ENCODE measurements around the gene TEX55.
A peak's percentile ranks its signal among the peaks of the same experiment; 100 is the strongest.
"Not testable (repeated sequence)": the region's sequence is repeated elsewhere in the genome, so short reads cannot be mapped to it uniquely, and the experiment has no call there.

Gene TEX55

GRCh38 chr3:119145500-119146167, at the start of gene TEX55:
Gene TEX55, plus strand, starts transcription at chr3:119146165. Its CDS starts 25 bp downstream, at chr3:119146190.
- peak; percentile 24 for DNase-seq

DNA sequence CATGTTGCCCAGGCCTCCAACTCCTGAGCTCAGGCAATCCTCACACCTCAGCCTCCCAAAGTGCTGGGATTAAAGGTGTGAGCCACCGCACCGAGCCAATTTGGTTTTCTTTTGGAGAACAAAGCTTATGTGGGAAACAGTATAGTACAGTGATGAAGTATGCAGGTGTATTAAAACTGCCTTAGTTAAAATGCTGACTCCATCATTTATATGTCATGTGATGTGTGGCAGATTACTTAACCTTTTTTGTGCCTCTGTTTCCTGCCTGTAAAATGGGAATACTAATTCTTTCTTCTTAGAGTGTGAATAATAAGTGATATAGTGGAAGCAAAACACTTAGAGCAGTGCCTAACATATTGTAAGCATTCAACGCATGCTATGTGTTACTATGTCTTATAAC, 48.0 kb upstream of the TEX55 start:
- no peak for DNase-seq

- peak; percentile 58 for DNase-seq
Observed at GRCh38 chr3:119098619-119099222, 47.2 kb upstream of the TEX55 start.

DNA sequence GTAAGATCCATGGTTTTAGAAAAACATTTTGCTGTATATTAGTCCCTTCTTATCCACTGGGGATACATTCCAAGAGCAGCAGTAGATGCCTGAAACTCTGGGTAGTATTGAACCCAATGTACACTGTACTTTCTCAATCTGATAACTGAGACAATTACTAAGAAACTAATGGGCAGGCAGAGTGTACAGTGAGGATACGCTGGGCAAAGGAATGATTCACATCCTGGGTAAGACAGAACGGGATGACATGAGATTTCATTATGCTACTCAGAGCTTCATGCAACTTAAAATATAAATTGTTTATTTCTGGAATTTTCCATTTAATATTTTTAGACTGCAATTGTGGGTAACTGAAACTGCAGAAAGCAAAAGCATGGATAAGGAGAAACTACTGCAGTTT, 46.2 kb upstream of the TEX55 start:
- no peak for DNase-seq

- no peak for DNase-seq
Observed at GRCh38 chr3:119104031-119104430, 41.9 kb upstream of the TEX55 start.

GRCh38 chr3:119118330-119118729, 27.6 kb upstream of the TEX55 start:
- not testable (repeated sequence) for DNase-seq

DNA sequence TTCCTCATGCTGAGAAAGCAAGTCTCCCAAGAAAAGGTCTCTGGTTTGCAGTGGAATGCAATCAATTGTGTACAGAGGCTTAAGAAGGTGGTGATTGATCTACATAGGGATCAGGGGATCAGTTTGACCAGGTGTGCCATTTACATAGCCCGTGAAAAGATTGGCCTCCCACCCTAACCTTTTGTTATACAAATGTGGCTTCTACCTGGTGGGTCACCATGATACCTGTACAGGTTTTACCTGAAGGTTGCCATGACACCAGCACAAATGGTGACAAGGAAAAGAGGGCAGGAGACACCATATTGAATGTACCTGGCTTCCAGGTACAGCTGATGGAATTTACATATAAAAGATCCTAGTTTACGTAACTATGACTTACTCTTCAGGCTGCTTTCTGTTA, 25.5 kb upstream of the TEX55 start:
- no peak for DNase-seq

GRCh38 chr3:119122350-119122749, 23.6 kb upstream of the TEX55 start:
- DNase-seq, result no peak

DNA sequence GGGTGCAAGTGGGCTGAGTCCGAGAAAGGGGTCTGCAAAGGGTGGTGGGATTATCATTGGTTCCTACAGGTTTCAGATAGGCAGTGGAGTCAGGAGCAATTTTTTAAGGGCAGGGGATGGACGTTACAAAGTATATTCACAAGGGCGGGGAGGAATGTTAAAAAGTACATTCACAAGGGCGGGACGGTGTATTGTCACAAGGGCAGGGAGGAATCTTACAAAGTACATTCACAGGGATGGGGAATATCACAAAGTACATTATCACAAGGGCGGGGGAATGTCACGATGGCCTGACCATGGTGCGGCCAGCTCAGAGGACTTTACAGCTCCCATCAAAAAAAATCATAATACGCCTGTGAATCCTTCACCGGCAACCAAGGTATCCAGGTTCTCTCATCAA, 20.6 kb upstream of the TEX55 start:
- no peak for DNase-seq

DNA sequence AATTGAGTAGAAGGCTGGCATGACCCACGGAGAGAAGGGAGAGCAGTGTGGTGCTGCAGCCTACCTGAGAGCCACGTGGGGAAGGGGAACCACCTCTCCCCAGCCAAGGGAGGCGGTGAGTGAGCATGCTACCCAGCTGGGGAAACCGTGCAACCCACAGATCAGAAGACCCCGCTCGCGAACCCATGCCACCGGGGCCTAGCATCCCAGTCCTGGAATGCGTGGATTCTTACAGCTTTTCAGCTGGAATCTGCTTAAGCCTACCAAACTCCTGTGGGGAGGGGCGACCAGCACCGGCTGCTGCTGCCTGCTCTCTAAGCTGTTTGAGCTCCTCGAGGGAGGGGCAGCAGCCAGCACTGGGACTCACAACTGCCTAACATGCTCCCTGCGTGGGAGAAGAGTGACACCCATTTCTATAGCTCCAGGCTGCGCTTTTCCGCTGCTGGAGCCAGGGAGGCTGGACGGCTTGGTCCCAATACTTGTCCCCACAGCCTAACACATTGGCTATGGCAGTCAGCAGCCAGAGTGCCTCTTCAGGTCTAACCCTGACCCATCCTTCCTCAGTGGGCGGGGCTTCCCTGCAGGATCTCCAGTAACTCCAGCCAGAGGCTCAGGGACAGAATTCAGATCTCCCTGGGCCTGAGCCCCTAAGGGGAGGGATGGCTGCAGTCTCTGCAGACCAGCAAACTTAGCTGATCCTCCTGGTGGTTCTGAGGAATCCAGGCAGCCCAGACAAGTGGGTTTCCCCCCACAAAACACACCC, 20.0 kb upstream of the TEX55 start:
- no peak for DNase-seq

- not testable (repeated sequence) for DNase-seq
Observed at GRCh38 chr3:119130291-119130690, 15.7 kb upstream of the TEX55 start.

DNA sequence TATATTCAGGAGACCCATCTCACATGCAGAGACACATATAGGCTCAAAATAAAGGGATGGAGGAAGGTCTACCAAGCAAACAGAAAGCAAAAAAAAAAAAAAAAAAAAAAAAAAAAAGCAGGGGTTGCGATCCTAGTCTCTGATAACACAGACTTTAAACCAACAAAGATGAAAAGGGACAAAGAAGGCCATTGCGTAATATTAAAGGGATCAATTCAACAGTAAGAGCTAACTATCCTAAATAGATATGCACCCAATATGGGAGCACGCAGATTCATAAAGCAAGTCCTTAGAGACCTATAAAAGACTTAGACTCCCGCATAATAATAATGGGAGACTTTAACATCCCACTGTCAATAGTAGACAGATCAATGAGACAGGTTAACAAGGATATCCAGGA, 13.7 kb upstream of the TEX55 start:
- not testable (repeated sequence) for DNase-seq

DNA sequence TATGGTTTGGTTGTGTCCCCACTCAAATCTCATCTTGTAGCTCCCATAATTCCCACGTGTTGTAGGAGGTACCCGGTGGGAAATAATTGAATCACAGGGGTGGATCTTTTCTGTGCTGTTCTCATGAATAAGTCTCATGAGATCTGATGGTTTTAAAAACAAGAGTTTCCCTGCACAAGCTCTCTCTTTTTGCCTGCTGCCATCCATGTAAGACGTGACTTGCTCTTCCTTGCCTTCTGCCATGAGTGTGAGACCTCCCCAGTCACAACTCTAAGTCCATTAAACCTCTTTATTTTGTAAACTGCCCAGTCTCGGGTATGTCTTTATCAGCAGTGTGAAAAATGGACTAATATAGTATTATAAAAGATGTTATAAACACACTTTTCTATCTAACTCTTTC, 6.6 kb upstream of the TEX55 start:
- not testable (repeated sequence) for DNase-seq

DNA sequence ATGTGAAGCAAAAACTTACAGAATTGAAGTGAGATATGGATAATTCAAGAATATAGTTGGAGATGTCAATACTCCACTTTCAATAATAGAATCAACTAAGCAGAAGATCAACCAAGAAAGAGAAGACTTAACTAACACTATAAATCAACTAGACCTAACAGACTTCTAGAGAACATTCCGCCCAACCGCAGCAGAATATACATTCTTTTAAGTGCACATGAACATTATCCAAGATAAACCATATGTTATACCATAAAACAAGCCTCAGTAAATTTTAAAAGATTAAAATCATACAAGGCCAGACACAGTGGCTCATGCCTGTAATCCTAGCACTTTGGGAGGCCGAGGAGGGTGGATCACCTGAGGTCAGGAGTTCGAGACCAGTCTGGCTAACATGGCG, 5.5 kb upstream of the TEX55 start:
- no peak for DNase-seq

DNA sequence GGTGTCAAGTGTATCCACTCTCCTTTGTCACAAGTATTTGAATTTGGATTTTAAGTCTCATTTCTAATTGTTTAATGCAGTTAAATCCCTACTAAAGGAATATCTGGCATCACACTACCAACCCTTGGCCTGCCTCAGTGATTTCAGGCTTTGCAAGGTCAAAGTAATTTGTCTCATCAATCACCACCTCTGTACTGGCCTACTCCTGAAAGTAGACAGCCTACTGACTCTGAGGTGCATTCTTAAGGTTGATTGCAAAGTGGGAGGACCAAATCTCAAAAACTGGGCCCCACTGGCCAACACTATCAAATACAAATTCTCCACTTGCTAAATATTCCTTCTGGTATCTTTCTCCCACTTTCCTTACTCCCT, 851 bp upstream of the TEX55 start:
- no peak for DNase-seq

DNA sequence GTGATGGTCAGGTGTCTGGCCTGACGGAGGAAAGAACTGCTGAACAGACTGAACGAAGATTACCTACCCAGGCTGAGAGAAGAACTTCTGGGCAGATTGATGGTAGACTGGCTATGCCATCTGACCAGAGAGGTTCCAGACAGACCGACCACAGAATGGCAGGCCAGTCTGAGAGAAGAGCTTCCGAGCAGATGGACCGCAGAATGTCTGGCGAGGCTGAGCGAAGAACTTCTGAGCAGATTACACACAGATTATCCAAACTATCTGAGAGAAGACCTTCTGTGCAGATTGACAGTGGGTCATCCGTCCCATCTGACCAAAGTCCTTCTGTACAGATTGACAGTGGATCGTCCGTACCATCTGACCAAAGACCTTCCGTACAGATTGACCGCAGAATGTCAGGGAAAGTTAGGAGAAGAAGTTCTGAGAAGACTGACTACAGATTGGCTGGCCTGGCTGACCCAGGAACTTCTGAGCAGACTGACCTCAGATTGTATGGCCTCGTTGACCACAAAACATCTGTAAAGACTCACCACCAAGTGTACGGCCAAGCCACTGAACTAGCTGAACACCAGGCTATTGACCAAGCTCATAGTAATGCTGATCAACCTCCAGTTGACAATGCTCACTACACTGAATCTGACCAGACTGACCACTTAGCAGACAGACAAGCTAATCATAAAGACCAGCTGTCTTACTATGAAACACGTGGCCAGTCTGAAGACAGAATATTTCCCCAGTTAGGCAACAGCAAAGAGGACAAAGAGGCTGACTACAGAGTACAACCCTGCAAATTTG, 812 bp downstream of the TEX55 start:
- no peak for DNase-seq

GRCh38 chr3:119147494-119147893, 1.5 kb downstream of the TEX55 start:
- no peak for DNase-seq

GRCh38 chr3:119148493-119149180, 2.7 kb downstream of the TEX55 start:
- DNase-seq, result no peak

DNA sequence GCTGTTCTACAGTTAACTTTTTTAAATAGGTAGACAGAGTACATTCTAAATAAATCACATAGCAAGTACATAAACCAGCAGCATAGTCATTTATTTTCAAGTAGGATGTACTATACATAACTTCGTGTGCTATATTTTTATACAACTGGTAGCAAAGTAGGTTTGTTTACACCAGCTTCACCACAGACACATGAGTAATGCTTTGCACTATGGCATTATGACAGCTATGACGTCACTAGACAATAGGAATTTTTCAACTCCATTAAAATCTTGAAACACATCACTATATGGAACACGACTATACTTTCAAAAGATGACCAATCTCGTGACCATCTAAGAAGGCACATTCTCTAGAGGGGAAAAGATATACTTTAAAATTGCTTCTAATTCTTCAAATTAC, 3.5 kb downstream of the TEX55 start:
- no peak for DNase-seq

DNA sequence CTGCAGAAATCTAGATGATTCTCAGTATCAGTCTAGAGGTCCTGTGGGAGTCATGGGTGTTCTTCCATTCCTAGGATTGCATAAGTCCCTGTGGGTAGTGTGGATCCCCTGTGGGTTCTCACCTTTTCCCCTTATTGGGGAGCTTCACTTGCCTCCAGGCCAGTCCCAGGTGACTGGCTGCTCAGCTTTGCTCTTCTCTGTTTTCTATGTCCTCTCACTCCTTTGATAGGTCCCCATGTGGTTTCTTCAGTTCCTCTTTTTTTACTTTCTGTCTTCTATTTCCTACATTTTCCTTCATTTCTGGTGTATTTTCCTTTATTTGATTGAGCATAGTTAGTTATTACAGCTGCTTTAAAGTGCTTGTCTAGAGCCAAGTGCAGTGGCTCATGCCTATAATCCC, 10.9 kb downstream of the TEX55 start:
- no peak for DNase-seq

- no peak for DNase-seq
Observed at GRCh38 chr3:119157971-119158370, 12.0 kb downstream of the TEX55 start.

DNA sequence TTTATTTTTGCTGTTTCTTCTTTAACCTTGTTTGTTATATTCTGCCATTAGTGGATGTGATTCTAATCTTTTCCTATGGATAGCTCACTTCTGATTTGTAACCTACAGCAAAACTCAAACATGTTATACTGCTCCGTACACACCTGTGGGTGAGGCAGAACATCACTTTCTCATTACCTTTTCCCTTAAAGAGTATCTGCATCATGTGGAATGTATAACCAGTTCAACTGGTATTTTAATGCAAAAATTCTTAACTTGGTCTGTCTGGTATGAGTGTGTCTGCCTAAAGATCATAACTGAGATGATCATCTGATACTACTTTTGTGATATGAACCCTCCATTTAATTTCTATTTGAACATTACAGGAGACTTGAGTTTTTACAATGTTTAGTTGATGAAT, 14.4 kb downstream of the TEX55 start:
- DNase-seq, result no peak

GRCh38 chr3:119160815-119161214, 14.8 kb downstream of the TEX55 start:
- DNase-seq, result no peak
